CD4-positive, alpha-beta T cell treated with Interleukin-10 for 1 hour (primary cell): ENCODE measurements around the gene RNF38.
"Not testable (repeated sequence)": the region's sequence is repeated elsewhere in the genome, so short reads cannot be mapped to it uniquely, and the experiment has no call there.

Source experiments
- DNase-seq: peaks from one replicate; pipeline ENCODE4 v3.0.0-alpha.2; 2020

RNF38 gene

GRCh38 chr9:36328798-36329411 lies 71.2 kb downstream of the RNF38 start:
- DNase-seq, result peak; percentile 77

- no peak for DNase-seq
Observed at GRCh38 chr9:36325081-36325828, 74.8 kb downstream of the RNF38 start.

GRCh38 chr9:36323926-36324325 lies 76.1 kb downstream of the RNF38 start:
- DNase-seq, result no peak

- DNase-seq, result no peak
Observed at GRCh38 chr9:36322462-36322861, 77.6 kb downstream of the RNF38 start.

- not testable (repeated sequence) for DNase-seq
Observed at GRCh38 chr9:36321903-36322302, 78.2 kb downstream of the RNF38 start.

GRCh38 chr9:36320466-36320865 lies 79.6 kb downstream of the RNF38 start:
- DNase-seq, result no peak

GRCh38 chr9:36319806-36320205 lies 80.3 kb downstream of the RNF38 start:
- DNase-seq, result no peak

- no peak for DNase-seq
Observed at GRCh38 chr9:36319183-36319582, 80.9 kb downstream of the RNF38 start.

GRCh38 chr9:36318212-36318802 lies 81.8 kb downstream of the RNF38 start:
- no peak for DNase-seq

- no peak for DNase-seq
Observed at GRCh38 chr9:36317766-36318165, 82.3 kb downstream of the RNF38 start.

- no peak for DNase-seq
Observed at GRCh38 chr9:36316611-36317317, 83.3 kb downstream of the RNF38 start.

GRCh38 chr9:36316049-36316448 lies 84.0 kb downstream of the RNF38 start:
- no peak for DNase-seq

- DNase-seq, result no peak
Observed at GRCh38 chr9:36315283-36315682, 84.8 kb downstream of the RNF38 start.

- no peak for DNase-seq
Observed at GRCh38 chr9:36314740-36315139, 85.3 kb downstream of the RNF38 start.

GRCh38 chr9:36306471-36307306 lies 93.4 kb downstream of the RNF38 start:
- DNase-seq, result no peak

GRCh38 chr9:36304366-36304765 lies 95.7 kb downstream of the RNF38 start:
- not testable (repeated sequence) for DNase-seq

GRCh38 chr9:36301227-36301626 lies 98.8 kb downstream of the RNF38 start:
- DNase-seq, result no peak

GRCh38 chr9:36298566-36298965 lies 101.5 kb downstream of the RNF38 start:
- no peak for DNase-seq

- DNase-seq, result no peak
Observed at GRCh38 chr9:36297798-36298197, 102.3 kb downstream of the RNF38 start.

- not testable (repeated sequence) for DNase-seq
Observed at GRCh38 chr9:36294996-36295395, 105.1 kb downstream of the RNF38 start.

- DNase-seq, result no peak
Observed at GRCh38 chr9:36293918-36294317, 106.2 kb downstream of the RNF38 start.

- no peak for DNase-seq
Observed at GRCh38 chr9:36293171-36293570, 106.9 kb downstream of the RNF38 start.

- DNase-seq, result no peak
Observed at GRCh38 chr9:36292641-36293040, 107.4 kb downstream of the RNF38 start.
